Trophoblast cell (in vitro differentiated cells and primary cell): ENCODE measurements around the gene FRS3.

ENCODE experiments used
- DNase-seq, 2 donors: peaks; one replicate each; pipeline ENCODE4 v3.0.0-alpha.2; 2016
- H2AFZ ChIP-seq: 2 replicates; pipeline ENCODE4 v1.6.1; 2013; ENCODE audit warnings: low read length, moderate library complexity, mild to moderate bottlenecking; ENCODE audit not compliant: insufficient read depth, poor library complexity
- H2AK5ac ChIP-seq: 2 replicates; pipeline ENCODE4 v1.6.1; 2013; ENCODE audit warnings: mild to moderate bottlenecking, low read length
- H2BK120ac ChIP-seq: 2 replicates; pipeline ENCODE4 v1.6.1; 2013; ENCODE audit warnings: low read length, mild to moderate bottlenecking, moderate library complexity; ENCODE audit not compliant: insufficient read depth, poor library complexity
- H2BK12ac ChIP-seq: 2 replicates; pipeline ENCODE4 v1.6.1; 2013; ENCODE audit warnings: mild to moderate bottlenecking, low read length, moderate library complexity
- H2BK5ac ChIP-seq: 2 replicates; pipeline ENCODE4 v1.6.1; 2013; ENCODE audit warnings: low read length, low read depth, moderate library complexity, mild to moderate bottlenecking; ENCODE audit not compliant: poor library complexity
- H3K14ac ChIP-seq: 2 replicates; pipeline ENCODE4 v1.6.1; 2013; ENCODE audit warnings: mild to moderate bottlenecking, low read length
- H3K18ac ChIP-seq: 2 replicates; pipeline ENCODE4 v1.6.1; 2013; ENCODE audit warnings: mild to moderate bottlenecking, low read length
- H3K23ac ChIP-seq: 2 replicates; pipeline ENCODE4 v1.6.1; 2013; ENCODE audit warnings: low read length
- H3K27ac ChIP-seq: 2 replicates; pipeline ENCODE4 v1.5.1; 2013; ENCODE audit warnings: low read depth, mild to moderate bottlenecking, inconsistent platforms, low read length, moderate library complexity
- H3K27me3 ChIP-seq: 2 replicates; pipeline ENCODE4 v1.6.1; 2013; ENCODE audit warnings: inconsistent platforms, mild to moderate bottlenecking, low read length, moderate library complexity; ENCODE audit not compliant: insufficient read depth
- H3K36me3 ChIP-seq, 2 experiments: 1 replicate in 1 of 2; 2 replicates in 1 of 2; pipeline ENCODE4 v1.6.1; 2013; ENCODE audit warnings: low read length in 2 of 2, mild to moderate bottlenecking in 2 of 2, moderate library complexity in 1 of 2; ENCODE audit not compliant: insufficient read depth in 2 of 2, control insufficient read depth in 1 of 2
- H3K4ac ChIP-seq: 2 replicates; pipeline ENCODE4 v1.6.1; 2013; ENCODE audit warnings: low read depth, mild to moderate bottlenecking, low read length, moderate library complexity
- H3K4me1 ChIP-seq, 2 experiments: 1 replicate in 1 of 2; 2 replicates in 1 of 2; pipeline ENCODE4 v1.6.1; 2013; ENCODE audit warnings: low read length in 2 of 2, mild to moderate bottlenecking in 2 of 2, moderate library complexity in 1 of 2; ENCODE audit not compliant: insufficient read depth in 2 of 2, control insufficient read depth in 1 of 2
- H3K4me2 ChIP-seq: 2 replicates; pipeline ENCODE4 v1.6.1; 2013; ENCODE audit warnings: inconsistent platforms, mild to moderate bottlenecking, low read length, moderate library complexity
- H3K4me3 ChIP-seq: 2 replicates; pipeline ENCODE4 v1.5.1; 2013; ENCODE audit warnings: mild to moderate bottlenecking, low read depth, low read length, inconsistent platforms
- H3K79me1 ChIP-seq: one replicate; pipeline ENCODE4 v1.6.1; 2013; ENCODE audit warnings: low read length
- H3K79me2 ChIP-seq: 2 replicates; pipeline ENCODE4 v1.6.1; 2013; ENCODE audit warnings: low read length, mild to moderate bottlenecking; ENCODE audit not compliant: control insufficient read depth, insufficient read depth, poor library complexity
- H3K9ac ChIP-seq: 2 replicates; pipeline ENCODE4 v1.6.1; 2013; ENCODE audit warnings: mild to moderate bottlenecking, low read length
- H3K9me3 ChIP-seq: 2 replicates; pipeline ENCODE4 v1.6.1; 2013; ENCODE audit warnings: low read depth, mild to moderate bottlenecking, control low read depth, inconsistent platforms, low read length; ENCODE audit not compliant: insufficient read depth
- H4K12ac ChIP-seq: 2 replicates; pipeline ENCODE4 v1.6.1; 2013; ENCODE audit warnings: low read depth, mild to moderate bottlenecking, low read length, moderate library complexity
- H4K8ac ChIP-seq: 2 replicates; pipeline ENCODE4 v1.6.1; 2013; ENCODE audit warnings: low read depth, mild to moderate bottlenecking, low read length, moderate library complexity
- H4K91ac ChIP-seq: one replicate; pipeline ENCODE4 v1.6.1; 2013; ENCODE audit warnings: low read depth, mild to moderate bottlenecking, low read length, moderate library complexity
- WGBS: extraction: QIAGEN DNeasy Blood & Tissue Kit; methylation state at CpG from one replicate; pipeline ENCODE4 v1.1.7; 2013; ENCODE audit warnings: missing lambda C conversion rate; ENCODE audit not compliant: insufficient read length, insufficient coverage; ENCODE audit errors: extremely low coverage; 5-methylcytosine and 5-hydroxymethylcytosine counted together

FRS3 gene

DNA sequence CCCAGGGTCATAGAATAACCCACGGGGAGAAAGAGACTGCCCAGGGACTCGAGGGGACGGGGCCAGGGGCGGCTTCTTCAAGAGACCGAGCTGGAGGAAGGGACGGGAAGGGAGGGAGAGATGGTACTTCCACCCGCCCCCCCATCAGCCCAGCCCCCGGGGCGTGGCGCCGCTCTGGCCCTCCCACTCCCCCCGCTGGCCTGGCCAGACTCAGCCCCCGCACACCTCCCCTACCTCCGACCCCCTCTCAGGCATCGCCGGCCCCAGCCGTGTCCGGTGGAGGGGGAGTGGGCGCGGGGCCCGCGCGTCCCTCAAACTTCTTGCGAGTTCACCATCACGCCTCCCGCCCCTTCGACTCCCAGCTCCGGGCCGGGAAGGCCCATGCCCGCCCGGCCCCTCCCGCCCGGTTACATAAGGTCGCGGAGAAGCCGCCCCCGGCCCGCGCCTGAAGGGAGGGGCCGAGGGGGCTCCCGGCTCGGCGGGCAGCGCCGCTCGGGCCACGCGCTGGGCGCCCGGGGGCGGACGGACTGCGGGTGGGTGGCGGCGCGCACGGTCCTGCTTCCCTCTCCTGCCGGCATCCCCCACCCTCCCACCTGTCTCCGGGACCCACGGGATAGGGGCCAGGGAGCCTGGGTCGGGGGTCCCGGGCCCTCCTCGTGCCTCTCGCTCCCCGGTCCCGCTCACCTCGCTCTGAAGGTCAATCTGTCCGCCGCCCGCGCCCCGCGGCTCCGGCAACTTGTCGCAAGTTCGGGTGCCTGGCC lies 44.9 kb downstream of the FRS3 start:
- Histone ChIP-seq H3K23ac (no peak overlapping the region), H3K4me3 (peak overlapping the region; percentile 75), H2AFZ (peak overlapping the region; percentile 55), H3K79me1 (peaks cover 25% of the 10 kb centered on the region), H3K9me3 (no peaks in the 10 kb centered on the region), H4K12ac (no peak overlapping the region), H3K27me3 (no peaks in the 10 kb centered on the region), H3K27ac (peak overlapping the region; percentile 71), H3K4ac (peak overlapping the region; percentile 21), H2BK120ac (peak overlapping the region; percentile 27), H3K14ac (peak overlapping the region; percentile 28), H3K4me1 (peaks cover 24 to 27% of the 10 kb centered on the region in 2 experiments), H2BK12ac (no peak overlapping the region), H2AK5ac (no peak overlapping the region), H3K4me2 (peak overlapping the region; percentile 96), H4K91ac (peak overlapping the region; percentile 51), H3K9ac (no peak overlapping the region), H4K8ac (peak overlapping the region; percentile 40), H3K79me2 (peaks cover 8% of the 10 kb centered on the region), H2BK5ac (peak overlapping the region; percentile 23), H3K36me3 (no peaks in the 10 kb centered on the region), H3K18ac (peak overlapping the region; percentile 27)
- WGBS, result no CpG with 5 or more reads among the region's 76 CpGs
- DNase-seq, result peak in 1 of 2 donors; percentile 33

- WGBS, result no CpG with 5 or more reads among the region's 73 CpGs
Measured at GRCh38 chr6:41733707-41734665, 45.7 kb downstream of the FRS3 start.

GRCh38 chr6:41733360-41733706 lies 46.4 kb downstream of the FRS3 start:
- peak overlapping the region; percentile 17 for H4K8ac ChIP-seq
- H3K27ac ChIP-seq, result no peak overlapping the region
- no peaks in the 10 kb centered on the region for H3K27me3 ChIP-seq
- H3K79me2 ChIP-seq, result peaks cover 8% of the 10 kb centered on the region
- peak overlapping the region; percentile 27 for H2AK5ac ChIP-seq
- H4K12ac ChIP-seq, result no peak overlapping the region
- H2BK5ac ChIP-seq, result no peak overlapping the region
- H3K18ac ChIP-seq, result peak overlapping the region; percentile 0
- peak overlapping the region; percentile 1 for H3K14ac ChIP-seq
- no peak overlapping the region for H3K23ac ChIP-seq
- H3K4me2 ChIP-seq, result peak overlapping the region; percentile 96
- H3K79me1 ChIP-seq, result peaks cover 20% of the 10 kb centered on the region
- H3K4me1 ChIP-seq, result peaks cover 19 to 22% of the 10 kb centered on the region in 2 experiments
- H2AFZ ChIP-seq, result peak overlapping the region; percentile 33
- no CpG with 5 or more reads among the region's 11 CpGs for WGBS
- peak overlapping the region; percentile 5 for H2BK12ac ChIP-seq
- no peak overlapping the region for H3K4me3 ChIP-seq
- peak overlapping the region; percentile 20 for H4K91ac ChIP-seq
- H3K9ac ChIP-seq, result no peak overlapping the region
- H3K9me3 ChIP-seq, result no peaks in the 10 kb centered on the region
- no peaks in the 10 kb centered on the region for H3K36me3 ChIP-seq
- H2BK120ac ChIP-seq, result no peak overlapping the region
- H3K4ac ChIP-seq, result peak overlapping the region; percentile 2
- DNase-seq, result no peak

More at GRCh38 chr6:41733707-41734665, 45.7 kb downstream of the FRS3 start:
- Histone ChIP-seq H3K23ac (no peak overlapping the region), H3K79me1 (peaks cover 20% of the 10 kb centered on the region), H2AK5ac (no peak overlapping the region), H3K79me2 (peaks cover 8% of the 10 kb centered on the region), H3K4me2 (peak overlapping the region; percentile 96), H4K12ac (no peak overlapping the region), H3K4me3 (peak overlapping the region; percentile 75), H3K4ac (peak overlapping the region; percentile 21), H2BK120ac (no peak overlapping the region), H4K91ac (peak overlapping the region; percentile 25), H3K36me3 (no peaks in the 10 kb centered on the region), H3K18ac (peak overlapping the region; percentile 69), H3K4me1 (peaks cover 19 to 22% of the 10 kb centered on the region in 2 experiments), H3K14ac (peak overlapping the region; percentile 8), H4K8ac (peak overlapping the region; percentile 11), H2BK12ac (no peak overlapping the region), H3K9me3 (no peaks in the 10 kb centered on the region), H2BK5ac (no peak overlapping the region), H3K27ac (peak overlapping the region; percentile 6), H3K27me3 (no peaks in the 10 kb centered on the region), H3K9ac (no peak overlapping the region), H2AFZ (peak overlapping the region; percentile 56)
- DNase-seq, result peak in 1 of 2 donors; percentile 32

- Histone ChIP-seq H3K4ac (no peak overlapping the region), H2AFZ (peak overlapping the region; percentile 15), H4K12ac (no peak overlapping the region), H2BK12ac (peak overlapping the region; percentile 5), H3K27ac (no peak overlapping the region), H4K91ac (peak overlapping the region; percentile 20), H3K18ac (no peak overlapping the region), H2AK5ac (peak overlapping the region; percentile 27), H3K79me1 (peaks cover 20% of the 10 kb centered on the region), H2BK5ac (no peak overlapping the region), H3K23ac (no peak overlapping the region), H2BK120ac (no peak overlapping the region), H3K9ac (peak overlapping the region; percentile 9), H4K8ac (no peak overlapping the region), H3K4me3 (no peak overlapping the region), H3K9me3 (no peaks in the 10 kb centered on the region), H3K4me1 (peaks cover 19 to 22% of the 10 kb centered on the region in 2 experiments), H3K79me2 (peaks cover 8% of the 10 kb centered on the region), H3K14ac (no peak overlapping the region), H3K36me3 (no peaks in the 10 kb centered on the region), H3K4me2 (peak overlapping the region; percentile 17), H3K27me3 (no peaks in the 10 kb centered on the region)
- no CpG with 5 or more reads among the region's 8 CpGs for WGBS
- DNase-seq, result no peak
Measured at GRCh38 chr6:41732591-41733359, 46.9 kb downstream of the FRS3 start.
